Activated T-cell treated with anti-CD3 and anti-CD28 coated beads, Interleukin-2, amount 50 U/mL, for 24 hours (primary cell): Measurements from ENCODE around the gene TSSK6.
A peak's percentile ranks its signal among the peaks of the same experiment; 100 is the strongest.

Source experiments
- DNase-seq: peaks from one replicate; pipeline ENCODE4 v3.0.0-alpha.2; 2020
- H3K27ac Mint-ChIP-seq: 2 replicates; pipeline ENCODE4 v1.8.0; 2020; ENCODE audit warnings: mild to moderate bottlenecking, mixed read lengths
- H3K27me3 Mint-ChIP-seq: 2 replicates; pipeline ENCODE4 v1.8.0; 2020; ENCODE audit warnings: mixed read lengths
- H3K36me3 Mint-ChIP-seq: 2 replicates; pipeline ENCODE4 v1.8.0; 2020; ENCODE audit warnings: low read depth, mixed read lengths
- H3K4me1 Mint-ChIP-seq: 2 replicates; pipeline ENCODE4 v1.8.0; 2020; ENCODE audit warnings: low read depth, mixed read lengths
- H3K4me3 Mint-ChIP-seq: 2 replicates; pipeline ENCODE4 v1.8.0; 2020; ENCODE audit warnings: mild to moderate bottlenecking, moderate library complexity, mixed read lengths
- H3K9me3 Mint-ChIP-seq: 2 replicates; pipeline ENCODE4 v1.8.0; 2020; ENCODE audit warnings: mixed read lengths

The TSSK6 gene

GRCh38 chr19:19549804-19550464 lies 34.6 kb upstream of the TSSK6 start:
- H3K4me3 Mint-ChIP-seq = no peak overlapping the region
- H3K9me3 Mint-ChIP-seq = no peaks in the 10 kb centered on the region
- H3K27me3 Mint-ChIP-seq = peaks cover 3% of the 10 kb centered on the region
- no peak overlapping the region for H3K27ac Mint-ChIP-seq
- H3K36me3 Mint-ChIP-seq = no peaks in the 10 kb centered on the region
- peaks cover 3% of the 10 kb centered on the region for H3K4me1 Mint-ChIP-seq
- no peak for DNase-seq

GRCh38 chr19:19548915-19549759 lies 33.8 kb upstream of the TSSK6 start:
- no peak overlapping the region for H3K27ac Mint-ChIP-seq
- peaks cover 3% of the 10 kb centered on the region for H3K27me3 Mint-ChIP-seq
- no peaks in the 10 kb centered on the region for H3K4me1 Mint-ChIP-seq
- H3K4me3 Mint-ChIP-seq = no peak overlapping the region
- DNase-seq = no peak
- no peaks in the 10 kb centered on the region for H3K36me3 Mint-ChIP-seq
- no peaks in the 10 kb centered on the region for H3K9me3 Mint-ChIP-seq

- Mint-ChIP-seq H3K9me3 (no peaks in the 10 kb centered on the region), H3K4me1 (no peaks in the 10 kb centered on the region), H3K4me3 (no peak overlapping the region), H3K27me3 (peaks cover 3% of the 10 kb centered on the region), H3K27ac (no peak overlapping the region), H3K36me3 (no peaks in the 10 kb centered on the region)
- no peak for DNase-seq
Observed at GRCh38 chr19:19547674-19548336, 32.5 kb upstream of the TSSK6 start.

GRCh38 chr19:19546751-19547162 lies 31.4 kb upstream of the TSSK6 start:
- DNase-seq = no peak
- Mint-ChIP-seq H3K27me3 (peaks cover 3% of the 10 kb centered on the region), H3K4me1 (peaks cover 2% of the 10 kb centered on the region), H3K27ac (no peak overlapping the region), H3K4me3 (no peak overlapping the region), H3K36me3 (no peaks in the 10 kb centered on the region), H3K9me3 (no peaks in the 10 kb centered on the region)

- H3K4me3 Mint-ChIP-seq = no peak overlapping the region
- no peak overlapping the region for H3K27ac Mint-ChIP-seq
- peaks cover 3% of the 10 kb centered on the region for H3K27me3 Mint-ChIP-seq
- no peak for DNase-seq
- peaks cover 9% of the 10 kb centered on the region for H3K4me1 Mint-ChIP-seq
- no peaks in the 10 kb centered on the region for H3K9me3 Mint-ChIP-seq
- H3K36me3 Mint-ChIP-seq = no peaks in the 10 kb centered on the region
Observed at GRCh38 chr19:19545707-19546106, 30.4 kb upstream of the TSSK6 start.

- Mint-ChIP-seq H3K4me1 (peaks cover 12% of the 10 kb centered on the region), H3K4me3 (no peak overlapping the region), H3K27ac (no peak overlapping the region), H3K9me3 (no peaks in the 10 kb centered on the region), H3K27me3 (peaks cover 3% of the 10 kb centered on the region), H3K36me3 (no peaks in the 10 kb centered on the region)
- DNase-seq = no peak
Observed at GRCh38 chr19:19544954-19545591, 29.7 kb upstream of the TSSK6 start.

GRCh38 chr19:19544257-19544953 lies 29.1 kb upstream of the TSSK6 start:
- Mint-ChIP-seq H3K4me1 (peaks cover 12% of the 10 kb centered on the region), H3K9me3 (no peaks in the 10 kb centered on the region), H3K27me3 (peaks cover 3% of the 10 kb centered on the region), H3K27ac (no peak overlapping the region), H3K4me3 (no peak overlapping the region), H3K36me3 (no peaks in the 10 kb centered on the region)
- no peak for DNase-seq

GRCh38 chr19:19543640-19544039 lies 28.3 kb upstream of the TSSK6 start:
- Mint-ChIP-seq H3K4me3 (no peak overlapping the region), H3K27ac (no peak overlapping the region), H3K4me1 (peaks cover 17% of the 10 kb centered on the region), H3K27me3 (peaks cover 5% of the 10 kb centered on the region), H3K36me3 (no peaks in the 10 kb centered on the region), H3K9me3 (no peaks in the 10 kb centered on the region)
- no peak for DNase-seq

GRCh38 chr19:19543101-19543500 lies 27.8 kb upstream of the TSSK6 start:
- Mint-ChIP-seq H3K9me3 (no peaks in the 10 kb centered on the region), H3K36me3 (no peaks in the 10 kb centered on the region), H3K27ac (no peak overlapping the region), H3K4me1 (peaks cover 19% of the 10 kb centered on the region), H3K27me3 (peaks cover 7% of the 10 kb centered on the region), H3K4me3 (no peak overlapping the region)
- no peak for DNase-seq

GRCh38 chr19:19542507-19542906 lies 27.2 kb upstream of the TSSK6 start:
- no peak overlapping the region for H3K27ac Mint-ChIP-seq
- H3K9me3 Mint-ChIP-seq = no peaks in the 10 kb centered on the region
- no peak overlapping the region for H3K4me3 Mint-ChIP-seq
- peaks cover 24% of the 10 kb centered on the region for H3K4me1 Mint-ChIP-seq
- H3K36me3 Mint-ChIP-seq = no peaks in the 10 kb centered on the region
- H3K27me3 Mint-ChIP-seq = peaks cover 7% of the 10 kb centered on the region
- no peak for DNase-seq

GRCh38 chr19:19541616-19542015 lies 26.3 kb upstream of the TSSK6 start:
- no peaks in the 10 kb centered on the region for H3K9me3 Mint-ChIP-seq

GRCh38 chr19:19540715-19541515 lies 25.6 kb upstream of the TSSK6 start:
- H3K27ac Mint-ChIP-seq = peak overlapping the region; percentile 73
- peaks cover 7% of the 10 kb centered on the region for H3K27me3 Mint-ChIP-seq
- no peaks in the 10 kb centered on the region for H3K36me3 Mint-ChIP-seq
- peak overlapping the region; percentile 60 for H3K4me3 Mint-ChIP-seq
- H3K9me3 Mint-ChIP-seq = no peaks in the 10 kb centered on the region
- H3K4me1 Mint-ChIP-seq = peaks cover 24% of the 10 kb centered on the region
- peak; percentile 84 for DNase-seq

More at GRCh38 chr19:19541616-19542015, 26.3 kb upstream of the TSSK6 start:
- Mint-ChIP-seq H3K4me1 (peaks cover 24% of the 10 kb centered on the region), H3K36me3 (no peaks in the 10 kb centered on the region), H3K27me3 (peaks cover 7% of the 10 kb centered on the region), H3K4me3 (no peak overlapping the region), H3K27ac (no peak overlapping the region)
- no peak for DNase-seq

- Mint-ChIP-seq H3K27ac (peak overlapping the region; percentile 73), H3K9me3 (no peaks in the 10 kb centered on the region), H3K4me1 (peaks cover 24% of the 10 kb centered on the region), H3K27me3 (peaks cover 7% of the 10 kb centered on the region), H3K36me3 (no peaks in the 10 kb centered on the region), H3K4me3 (peak overlapping the region; percentile 60)
- DNase-seq = peak; percentile 78
Observed at GRCh38 chr19:19540064-19540714, 24.8 kb upstream of the TSSK6 start.
